ENCODE results near the gene FTCD. TPM values are rescaled to one million over a fixed set of nuclear protein-coding genes. Genes with fewer than 3 reads are reported as not detected.
A peak's percentile ranks its signal among the peaks of the same experiment; 100 is the strongest.

The FTCD gene
- total and polyA plus RNA-seq, 9 of the 15 experiments (the other 6 are each of a cell fraction or from before 2014, with no cell fraction given), result 0.11 to 1.6 (median 0.67) TPM; not detected in 5

- no peak for TF ChIP-seq ATF2 (CRISPR knock-in tag; IDR thresholded peaks at IDR 0.05)
These were observed 24.8 kb upstream of the FTCD start (continued) for GRCh38 chr21:46180079-46180722.

- in situ Hi-C loops (cut with MboI), result no loop called here
- ATAC-seq, result no peak; the same call in 2 of the 3 replicates
- peak overlapping the region; percentile 80 for H2AFZ ChIP-seq (ENCODE audit: low read depth, low read length)
- ChIA-PET POLR2A (no interaction called here), CTCF (ENCODE audit: low intra/inter-chr PET ratio) (no interaction called here)
- no peaks in the 10 kb centered on the region for H3K27me3 ChIP-seq (ENCODE audit: control insufficient read depth in 2 of 2, insufficient read depth in 2 of 2, low read length in 2 of 2)
- DNase-seq (ENCODE audit: extremely low read depth in 1 of 4, low spot score in 3 of 4), result no peak
- H3K9me1 ChIP-seq (ENCODE audit: control insufficient read depth, insufficient read depth, low read length), result peaks cover 5% of the 10 kb centered on the region
- TF ChIP-seq TFAP4 (CRISPR knock-in tag; IDR thresholded peaks at IDR 0.05; ENCODE audit: borderline replicate concordance) (peak; percentile 40; the same call in 1 of the 2 replicates), VEZF1 (CRISPR knock-in tag; IDR thresholded peaks at IDR 0.05) (0 out of 2 replicates have a peak, but pooled peaks have one; percentile 22), OTX1 (CRISPR knock-in tag; IDR thresholded peaks at IDR 0.05) (no peak), WHSC1 (IDR thresholded peaks at IDR 0.05; ENCODE audit: low read length) (peak; percentile 36), ZNF551 (CRISPR knock-in tag; IDR thresholded peaks at IDR 0.05) (no peak)
- peaks cover 87% of the 10 kb centered on the region for H3K79me2 ChIP-seq (ENCODE audit: control insufficient read depth, insufficient read depth, low read length)
- peak overlapping the region; percentile 8; the same call in 1 of the 2 replicates for H3K4me3 ChIP-seq
- BruUV-seq (replicated peaks), result no TSS peak
- no peak for FAIRE-seq
- peak overlapping the region; percentile 60 for H3K27ac ChIP-seq (ENCODE audit: extremely low read depth, low read depth, low read length)
- H3K36me3 ChIP-seq (ENCODE audit: control insufficient read depth, insufficient read depth, low read length), result peaks cover 30% of the 10 kb centered on the region; the same call in 1 of the 3 replicates
- H3K9me3 ChIP-seq (replicated peaks; ENCODE audit: control insufficient read depth, insufficient read depth, low read depth, low read length), result no peaks in the 10 kb centered on the region
- intact Hi-C loops (cut with micrococcal nuclease), result no loop called here
- no peaks in the 10 kb centered on the region for H4K20me1 ChIP-seq (replicated peaks; ENCODE audit: control insufficient read depth, insufficient read depth, low read length)
- 69% methylated on average over 13 of the region's 17 CpGs for WGBS (ENCODE audit: insufficient coverage, low coverage, missing lambda C conversion rate)
- H3K4me1 ChIP-seq (replicated peaks in 1 of 2; ENCODE audit: control insufficient read depth in 2 of 2, insufficient read depth in 2 of 2, low read length in 2 of 2), result peaks cover 35 to 52% of the 10 kb centered on the region in 2 experiments
- H3K9ac ChIP-seq (ENCODE audit: insufficient read depth in 1 of 2, low read depth in 2 of 2, low read length in 2 of 2), result peak overlapping the region; percentile 54 to 87
- H3K4me2 ChIP-seq (ENCODE audit: insufficient read depth, low read length), result peak overlapping the region; percentile 76
These were observed 24.3 kb upstream of the FTCD start for GRCh38 chr21:46179708-46180078.
